Measurements from ENCODE around the gene MSANTD1.

MSANTD1 gene

DNA sequence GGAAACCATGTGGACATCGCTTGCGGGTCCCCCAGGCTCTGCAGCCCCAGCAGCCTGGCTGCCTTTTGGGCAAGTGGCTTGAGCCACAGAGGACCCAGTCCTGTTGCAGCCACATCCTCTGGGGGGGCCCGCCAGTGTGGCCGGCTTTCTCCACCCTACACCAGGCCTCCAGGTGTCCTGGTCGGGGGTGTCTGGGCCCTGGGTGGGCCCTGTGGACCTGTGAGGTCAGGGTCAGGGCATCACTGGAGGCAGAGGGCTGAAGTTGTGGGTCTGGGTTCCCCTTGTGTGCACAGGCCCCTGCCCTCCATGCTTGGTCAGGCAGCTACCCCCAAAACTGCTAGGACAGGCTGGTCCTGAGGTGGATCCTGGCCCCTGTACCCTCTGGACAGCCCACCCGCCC lies 3.3 kb upstream of the MSANTD1 start:
- TF ChIP-seq, protein P1, sequence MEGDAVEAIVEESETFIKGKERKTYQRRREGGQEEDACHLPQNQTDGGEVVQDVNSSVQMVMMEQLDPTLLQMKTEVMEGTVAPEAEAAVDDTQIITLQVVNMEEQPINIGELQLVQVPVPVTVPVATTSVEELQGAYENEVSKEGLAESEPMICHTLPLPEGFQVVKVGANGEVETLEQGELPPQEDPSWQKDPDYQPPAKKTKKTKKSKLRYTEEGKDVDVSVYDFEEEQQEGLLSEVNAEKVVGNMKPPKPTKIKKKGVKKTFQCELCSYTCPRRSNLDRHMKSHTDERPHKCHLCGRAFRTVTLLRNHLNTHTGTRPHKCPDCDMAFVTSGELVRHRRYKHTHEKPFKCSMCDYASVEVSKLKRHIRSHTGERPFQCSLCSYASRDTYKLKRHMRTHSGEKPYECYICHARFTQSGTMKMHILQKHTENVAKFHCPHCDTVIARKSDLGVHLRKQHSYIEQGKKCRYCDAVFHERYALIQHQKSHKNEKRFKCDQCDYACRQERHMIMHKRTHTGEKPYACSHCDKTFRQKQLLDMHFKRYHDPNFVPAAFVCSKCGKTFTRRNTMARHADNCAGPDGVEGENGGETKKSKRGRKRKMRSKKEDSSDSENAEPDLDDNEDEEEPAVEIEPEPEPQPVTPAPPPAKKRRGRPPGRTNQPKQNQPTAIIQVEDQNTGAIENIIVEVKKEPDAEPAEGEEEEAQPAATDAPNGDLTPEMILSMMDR (conservative IDR thresholded peaks at IDR 0.05; ENCODE audit: control insufficient read depth, insufficient read depth, low read depth, low read length), result no peak
- DNase-seq (ENCODE audit: low read depth), result no peak

DNA sequence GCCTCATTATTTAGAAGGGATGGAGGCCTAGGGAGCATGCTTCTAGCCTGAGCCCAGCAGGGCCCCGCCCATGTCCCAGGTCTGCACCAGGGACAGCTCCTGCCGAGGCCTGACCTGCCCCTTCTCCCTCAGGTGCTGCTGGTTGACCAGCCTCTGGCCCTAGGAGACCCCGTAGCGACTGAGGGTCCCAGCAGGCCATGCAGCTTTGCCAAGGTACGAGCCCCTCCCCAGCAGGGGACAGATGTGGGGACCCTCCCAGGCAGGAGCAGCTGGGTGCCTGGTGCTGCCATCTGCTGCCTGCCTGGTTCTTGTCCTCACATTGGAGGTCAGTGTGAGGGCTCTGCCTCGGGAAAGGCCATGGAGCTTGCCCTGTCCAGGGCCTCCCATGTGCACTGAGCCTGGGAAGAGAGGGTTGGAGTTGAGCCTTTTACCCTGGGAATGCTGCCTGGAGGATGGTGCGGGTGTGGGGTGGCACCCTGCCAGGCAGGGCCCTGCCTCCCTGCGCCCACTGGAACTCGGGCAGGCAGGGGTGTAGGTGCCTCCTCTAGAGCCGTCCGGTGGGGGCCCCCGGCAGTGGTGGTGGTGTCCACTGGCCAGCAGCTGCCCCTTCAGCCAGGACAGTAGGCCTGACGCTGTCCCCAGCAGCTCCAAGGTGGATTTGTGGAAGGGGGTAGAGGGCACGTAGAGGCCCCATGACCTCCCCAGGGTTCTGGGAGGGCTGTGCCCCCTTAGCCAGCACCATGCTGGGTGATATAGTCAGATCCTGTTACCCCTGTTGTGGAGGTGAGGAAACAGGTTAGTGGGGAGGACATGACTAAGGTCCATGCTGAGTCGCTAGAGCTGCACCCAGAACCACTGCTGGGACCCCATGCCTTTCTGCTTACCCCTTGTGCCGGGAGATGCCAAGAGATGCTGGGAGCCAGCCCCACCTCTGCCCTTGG lies 2.2 kb upstream of the MSANTD1 start:
- no peak for DNase-seq (ENCODE audit: low read depth)
- TF ChIP-seq, protein P1 (conservative IDR thresholded peaks at IDR 0.05; ENCODE audit: control insufficient read depth, insufficient read depth, low read depth, low read length), result no peak
- no peak overlapping the region for H3K4me3 ChIP-seq (ENCODE audit: control insufficient read depth, low read depth, low read length)

More for the DNA sequence above, 3.3 kb upstream of the MSANTD1 start:
- no peak overlapping the region for H3K4me3 ChIP-seq (ENCODE audit: control insufficient read depth, low read depth, low read length)

DNA sequence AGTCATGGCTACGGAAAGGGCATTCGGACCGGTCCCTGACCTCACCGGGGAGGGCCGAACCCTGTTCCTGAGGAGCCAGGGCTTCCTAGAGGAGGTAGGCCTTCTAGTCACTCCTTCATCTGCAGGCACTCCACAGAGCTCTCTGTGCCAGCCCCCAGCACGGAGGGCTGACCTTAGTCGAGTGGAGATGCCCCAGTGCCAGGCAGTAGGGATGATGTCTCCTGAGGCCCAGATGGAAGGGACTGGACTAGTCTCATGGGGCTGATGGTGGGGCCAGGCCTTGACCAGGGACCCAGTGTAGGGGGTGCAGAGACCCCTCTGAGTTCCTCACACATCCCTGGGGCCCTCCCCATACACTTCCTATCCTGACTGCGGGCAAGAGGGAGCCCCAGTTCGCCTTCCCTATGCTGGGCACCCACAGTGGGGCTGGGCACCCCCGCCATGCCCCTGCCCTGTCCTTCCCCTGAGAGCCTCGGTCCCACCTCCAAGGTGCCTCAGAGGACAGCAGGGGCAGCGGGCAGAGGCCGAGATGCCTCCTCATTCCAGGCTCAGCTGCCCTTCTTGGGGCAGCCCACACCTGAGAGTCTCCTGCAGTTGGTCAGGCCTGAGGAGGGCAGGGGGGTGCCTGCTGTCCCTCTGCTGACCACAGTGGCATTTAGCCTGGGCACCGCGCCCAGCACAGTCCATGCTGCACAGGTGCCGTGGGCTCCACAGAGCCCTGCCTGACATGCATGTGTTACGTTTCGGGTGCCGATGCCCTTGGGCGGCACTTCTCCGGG lies 1.4 kb upstream of the MSANTD1 start:
- TF ChIP-seq, protein P1 (conservative IDR thresholded peaks at IDR 0.05; ENCODE audit: control insufficient read depth, insufficient read depth, low read depth, low read length), result no peak
- no peak for DNase-seq (ENCODE audit: low read depth)
- H3K4me3 ChIP-seq (ENCODE audit: control insufficient read depth, low read depth, low read length), result no peak overlapping the region

DNA sequence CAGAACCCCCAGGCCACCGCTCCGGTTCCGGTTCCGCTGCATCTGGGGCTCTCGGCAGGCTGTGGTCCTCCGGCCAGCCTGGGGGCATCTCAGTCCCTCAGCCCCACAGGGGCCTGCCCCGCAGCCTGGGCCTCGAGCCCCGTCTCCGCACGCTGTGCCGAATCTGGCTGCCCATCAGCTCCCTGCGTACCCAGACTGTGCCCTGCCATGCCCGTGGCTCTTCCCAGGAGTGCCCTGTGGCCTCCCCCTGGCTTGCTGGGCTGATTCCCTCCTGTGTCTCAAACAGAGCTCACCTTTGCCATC lies 830 bp upstream of the MSANTD1 start:
- H3K4me3 ChIP-seq (ENCODE audit: control insufficient read depth, low read depth, low read length), result no peak overlapping the region
- TF ChIP-seq, protein P1 (conservative IDR thresholded peaks at IDR 0.05; ENCODE audit: control insufficient read depth, insufficient read depth, low read depth, low read length), result no peak
- no peak for DNase-seq (ENCODE audit: low read depth)

DNA sequence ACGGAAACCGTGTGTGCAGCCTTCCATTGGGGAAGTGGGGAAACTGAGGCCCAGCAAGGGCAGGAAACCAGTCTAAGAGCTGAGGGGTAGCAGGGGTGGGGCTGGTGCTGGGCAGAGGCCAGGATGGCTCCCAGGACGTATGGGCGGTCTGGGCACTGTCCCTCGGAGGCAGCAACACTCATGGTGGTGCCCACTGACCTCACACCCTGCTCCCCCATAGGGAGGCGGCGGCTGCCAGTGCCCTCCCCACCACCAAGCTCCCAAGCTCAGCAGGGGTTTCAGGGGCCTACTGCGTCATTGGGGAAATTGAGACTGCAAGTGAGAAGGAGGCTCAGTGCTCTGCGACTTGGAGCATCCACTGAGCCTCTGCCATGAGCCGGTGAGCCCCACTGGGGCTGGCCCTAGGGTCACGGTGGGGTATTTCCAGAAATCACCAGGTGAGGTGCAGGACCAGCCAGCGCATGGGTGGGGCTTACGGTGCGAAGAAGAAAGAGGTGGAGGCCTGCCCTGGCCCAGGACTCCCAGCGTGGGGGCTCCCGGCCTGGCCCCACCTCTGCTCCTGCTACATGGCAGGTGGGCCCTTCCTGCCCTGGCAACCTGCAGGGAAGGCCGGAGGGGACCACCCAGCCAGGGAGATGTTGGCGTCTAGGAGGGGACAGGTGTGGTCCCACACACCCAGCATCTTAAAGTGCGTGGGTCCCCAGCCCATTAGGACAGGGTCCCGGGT lies 915 bp downstream of the MSANTD1 start:
- DNase-seq (ENCODE audit: low read depth), result no peak
- TF ChIP-seq, protein P1 (conservative IDR thresholded peaks at IDR 0.05; ENCODE audit: control insufficient read depth, insufficient read depth, low read depth, low read length), result no peak
- no peak overlapping the region for H3K4me3 ChIP-seq (ENCODE audit: control insufficient read depth, low read depth, low read length)

DNA sequence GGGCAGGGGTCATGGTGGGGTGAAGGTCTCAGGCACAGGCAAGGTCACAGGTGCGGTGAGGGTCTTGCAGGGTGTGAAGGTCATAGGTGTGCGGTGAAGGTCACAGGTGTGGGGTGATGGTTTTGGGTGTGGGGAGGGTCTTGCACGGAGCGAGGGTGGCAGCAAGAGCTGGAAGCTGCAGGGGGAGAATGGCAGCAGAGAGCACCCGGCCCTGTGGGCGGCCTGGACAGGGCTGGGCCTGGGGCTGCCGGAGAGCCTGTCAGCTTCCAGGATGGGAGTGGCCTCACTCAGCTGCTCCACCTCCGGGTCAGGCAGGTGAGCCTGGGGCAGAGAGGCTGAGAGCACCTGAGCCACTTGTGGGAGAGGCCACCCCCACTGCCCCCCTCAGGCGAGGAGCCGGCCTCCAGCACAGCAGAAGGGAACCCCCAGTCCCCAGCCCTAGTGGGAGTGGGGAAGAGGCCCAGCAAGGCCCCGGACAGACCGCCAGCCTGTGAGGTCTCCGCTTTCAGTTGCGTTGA lies 1.5 kb downstream of the MSANTD1 start:
- TF ChIP-seq, protein P1 (conservative IDR thresholded peaks at IDR 0.05; ENCODE audit: control insufficient read depth, insufficient read depth, low read depth, low read length), result no peak
- DNase-seq (ENCODE audit: low read depth), result no peak
- H3K4me3 ChIP-seq (ENCODE audit: control insufficient read depth, low read depth, low read length), result no peak overlapping the region

Data from fibroblast of mammary gland (primary cell).